HepG2 (cell line): ENCODE data around the gene KIAA0232. TPM values are rescaled to one million over a fixed set of nuclear protein-coding genes. Genes with fewer than 3 reads are reported as not detected.
A peak's percentile ranks its signal among the peaks of the same experiment; 100 is the strongest.

Source experiments
- ELF1 ChIP-seq: sonication (generic); formaldehyde crosslinking; IDR thresholded peaks from 2 replicates; pipeline ENCODE4 v1.4.0; 2020; ENCODE audit warnings: missing genetic modification reagents
- GATAD1 ChIP-seq: IDR thresholded peaks from 2 replicates; pipeline ENCODE4 v1.6.1; 2016; ENCODE audit warnings: missing genetic modification reagents, missing compliant biosample characterization
- HHEX ChIP-seq: IDR thresholded peaks from 2 replicates; pipeline ENCODE4 v1.6.1; 2016; ENCODE audit warnings: control low read depth
- HMGXB4 ChIP-seq, 2 experiments: sonication (generic) in 1 of 2; formaldehyde crosslinking in 1 of 2; IDR thresholded peaks; 2 replicates each; pipeline versions ENCODE4 v1.4.0 to v1.6.1; 2018 to 2020; ENCODE audit warnings: missing genetic modification reagents in 2 of 2, borderline replicate concordance in 1 of 2, low read depth in 1 of 2, mild to moderate bottlenecking in 1 of 2, missing biosample characterization in 1 of 2
- HOXA5 ChIP-seq: sonication (generic); formaldehyde crosslinking; IDR thresholded peaks from 2 replicates; pipeline ENCODE4 v1.4.0; 2020; ENCODE audit warnings: missing genetic modification reagents
- ISL2 ChIP-seq: sonication (generic); formaldehyde crosslinking; IDR thresholded peaks from 2 replicates; pipeline ENCODE4 v1.5.0; 2020; ENCODE audit warnings: missing genetic modification reagents
- KLF11 ChIP-seq: IDR thresholded peaks from 2 replicates; pipeline ENCODE4 v1.6.1; 2016; ENCODE audit warnings: missing compliant biosample characterization
- MXD1 ChIP-seq: sonication (generic); formaldehyde crosslinking; IDR thresholded peaks from 2 replicates; pipeline ENCODE4 v1.4.0; 2020; ENCODE audit warnings: mild to moderate bottlenecking, missing genetic modification reagents
- MXI1 ChIP-seq: IDR thresholded peaks from 3 replicates; pipeline ENCODE4 v1.6.1; 2012; ENCODE audit warnings: low read depth, low read length, inconsistent platforms, borderline replicate concordance
- MYPOP ChIP-seq: sonication (generic); formaldehyde crosslinking; IDR thresholded peaks from 2 replicates; pipeline ENCODE4 v1.8.1; 2023; ENCODE audit warnings: mild to moderate bottlenecking, moderate library complexity, missing genetic modification reagents
- NFYC ChIP-seq: IDR thresholded peaks from 2 replicates; pipeline ENCODE4 v1.6.1; 2016; ENCODE audit warnings: missing genetic modification reagents, missing compliant biosample characterization
- PRMT3 ChIP-seq: sonication (generic); formaldehyde crosslinking; IDR thresholded peaks from 2 replicates; pipeline ENCODE4 v1.8.1; 2022; ENCODE audit warnings: low read depth, mild to moderate bottlenecking, moderate library complexity, missing genetic modification reagents, borderline replicate concordance
- RAD51 ChIP-seq: fragments of 450-650 bp; IDR thresholded peaks from 2 replicates; pipeline ENCODE4 v1.6.1; 2016; ENCODE audit warnings: borderline replicate concordance
- SIX4 ChIP-seq: sonication (generic); formaldehyde crosslinking; IDR thresholded peaks from 2 replicates; pipeline ENCODE4 v1.4.0; 2020; ENCODE audit warnings: missing genetic modification reagents
- SRSF1 ChIP-seq: fragments of 200-400 bp; formaldehyde crosslinking; optimal IDR thresholded peaks from 2 replicates; pipeline ENCODE3; 2017; ENCODE audit warnings: mild to moderate bottlenecking, low read depth, low read length, moderate library complexity
- TEAD3 ChIP-seq: optimal IDR thresholded peaks from 2 replicates; pipeline ENCODE3; 2016; ENCODE audit warnings: borderline replicate concordance
- ZFP62 ChIP-seq: sonication (generic); formaldehyde crosslinking; IDR thresholded peaks from 2 replicates; pipeline ENCODE4 v1.4.0; 2020; ENCODE audit warnings: missing genetic modification reagents
- ZHX1 ChIP-seq: sonication (generic); formaldehyde crosslinking; IDR thresholded peaks from 2 replicates; pipeline ENCODE4 v1.8.1; 2022; ENCODE audit warnings: low read depth, mild to moderate bottlenecking, missing genetic modification reagents
- ZMYM4 ChIP-seq: sonication (generic); formaldehyde crosslinking; IDR thresholded peaks from 2 replicates; pipeline ENCODE4 v1.8.1; 2023; ENCODE audit warnings: mild to moderate bottlenecking, missing genetic modification reagents
- ZNF331 ChIP-seq: sonication (generic); formaldehyde crosslinking; IDR thresholded peaks from 2 replicates; pipeline ENCODE4 v1.4.0; 2020; ENCODE audit warnings: missing genetic modification reagents
- ZNF770 ChIP-seq: sonication (generic); formaldehyde crosslinking; IDR thresholded peaks from 2 replicates; pipeline ENCODE4 v1.5.0; 2020; ENCODE audit warnings: mild to moderate bottlenecking, missing genetic modification reagents
- polyA plus RNA-seq, 8 experiments: library from polyadenylated mRNA; depleted of rRNA in 3 of 8; stranded (reverse) in 7 of 8; unstranded in 1 of 8; fragments of >200 nt; fragmentation: Illumina TruSeq in 4 of 8; extraction: Trizol in 4 of 8; gene quantifications; 2 replicates each; pipeline versions ENCODE4 v1.2.1 to v1.2.3, GENCODE V29; 2011 to 2016; ENCODE audit warnings: low read depth in 4 of 8, missing spikeins in 1 of 8, mixed read lengths in 1 of 8; ENCODE audit not compliant: insufficient read depth in 1 of 8
- total RNA-seq, 5 experiments: library from RNA; depleted of rRNA; stranded (reverse); fragments of >200 nt; fragmentation: Illumina TruSeq; extraction: Trizol; gene quantifications; 2 replicates each; pipeline ENCODE4 v1.2.3, GENCODE V29; 2016; ENCODE audit warnings: low read depth in 1 of 5

The KIAA0232 gene
- total and polyA plus RNA-seq, 2 of the 13 experiments (the other 11 are each of a cell fraction or from before 2014, with no cell fraction given): 7.8 to 17.1 TPM

- peak; percentile 71; the same call in 1 of the 2 replicates for TF ChIP-seq MYPOP (CRISPR knock-in tag)
- TF ChIP-seq ZHX1 (CRISPR knock-in tag): no peak
- peak; percentile 45 for TF ChIP-seq MXD1 (CRISPR knock-in tag)
- peak; percentile 13 for TF ChIP-seq TEAD3
- peak; percentile 47; the same call in 1 of the 2 replicates for TF ChIP-seq NFYC (CRISPR knock-in tag)
- peak; percentile 58; the same call in 1 of the 2 replicates for TF ChIP-seq ZNF770
- TF ChIP-seq KLF11 (CRISPR knock-in tag): no peak
- TF ChIP-seq PRMT3 (CRISPR knock-in tag): 0 out of 2 replicates have a peak, but pooled peaks have one; percentile 20
- TF ChIP-seq SIX4 (CRISPR knock-in tag): no peak
- TF ChIP-seq RAD51: no peak
- TF ChIP-seq ELF1 (CRISPR knock-in tag): 0 out of 2 replicates have a peak, but pooled peaks have one; percentile 9
- no peak for TF ChIP-seq HHEX (CRISPR knock-in tag)
- TF ChIP-seq ISL2 (CRISPR knock-in tag): peak; percentile 51; the same call in 1 of the 2 replicates
- TF ChIP-seq HMGXB4 (CRISPR knock-in tag; IDR thresholded peaks at IDR 0.05; ENCODE audit: borderline replicate concordance in 1 of 2, low read depth in 1 of 2): peak; percentile 62 to 76
- 0 out of 3 replicates have a peak, but pooled peaks have one; percentile 46 for TF ChIP-seq MXI1
- no peak for TF ChIP-seq SRSF1
- peak; percentile 49; the same call in 1 of the 2 replicates for TF ChIP-seq ZMYM4 (CRISPR knock-in tag)
- TF ChIP-seq ZNF331 (CRISPR knock-in tag): 0 out of 2 replicates have a peak, but pooled peaks have one; percentile 43
- TF ChIP-seq HOXA5: 0 out of 2 replicates have a peak, but pooled peaks have one; percentile 57
- no peak for TF ChIP-seq ZFP62 (CRISPR knock-in tag)
- no peak for TF ChIP-seq GATAD1
Observed at GRCh38 chr4:6783111-6783981, 819 bp downstream of the KIAA0232 start (continued).
